ENCODE measurements around the gene GUCY1A1. TPM values are rescaled to one million over a fixed set of nuclear protein-coding genes. Genes with fewer than 3 reads are reported as not detected.

The GUCY1A1 gene
- total and polyA plus RNA-seq, 2 of the 4 experiments (the other 2 are of a cell fraction), result 0.19 to 0.54 TPM

GRCh38 chr4:155696726-155697125 lies 30.1 kb downstream of the GUCY1A1 start:
- H3K79me1 ChIP-seq (ENCODE audit: low read depth in 1 of 2, low read length in 2 of 2), result no peaks in the 10 kb centered on the region
- H3K27ac ChIP-seq (ENCODE audit: insufficient read depth, low read length), result no peak overlapping the region
- no peak overlapping the region for H2BK120ac ChIP-seq (ENCODE audit: low read depth, low read length)
- peaks cover 4% of the 10 kb centered on the region; the same call in 1 of the 2 replicates for H3K27me3 ChIP-seq (ENCODE audit: control insufficient read depth, insufficient read depth, low read length)
- H4K5ac ChIP-seq (ENCODE audit: low read depth, low read length), result no peak overlapping the region
- no peak overlapping the region for H2BK20ac ChIP-seq (ENCODE audit: low read depth, low read length)
- no peak overlapping the region for H2BK5ac ChIP-seq (ENCODE audit: low read depth, low read length, poor library complexity, severe bottlenecking)
- ATAC-seq (ENCODE audit: low read depth) (no peak), DNase-seq (no peak)
- no CpG with 5 or more reads among the region's 6 CpGs for WGBS, 2 experiments (ENCODE audit: extremely low coverage in 2 of 2, insufficient read length in 1 of 2)
- no peak overlapping the region for H2AFZ ChIP-seq (replicated peaks; ENCODE audit: low read length, poor library complexity)
- in situ Hi-C loops (cut with MboI; ENCODE audit: low sequenced_read_pairs), result no loop called here
- BruUV-seq (replicated peaks), result no TSS peak
- no peak overlapping the region for H3K18ac ChIP-seq (ENCODE audit: low read depth, low read length)
- H3K23ac ChIP-seq (ENCODE audit: low read depth, low read length), result no peak overlapping the region
- no peak overlapping the region for H2BK15ac ChIP-seq (ENCODE audit: low read depth, low read length)
- no peaks in the 10 kb centered on the region for H4K20me1 ChIP-seq (ENCODE audit: insufficient read depth, low read length)
- H3K36me3 ChIP-seq (ENCODE audit: control insufficient read depth, insufficient read depth, low read length), result no peaks in the 10 kb centered on the region
- no peak overlapping the region for H2AK9ac ChIP-seq (replicated peaks; ENCODE audit: low read depth, low read length, poor library complexity)
- peaks cover 9% of the 10 kb centered on the region for H3K9me3 ChIP-seq (ENCODE audit: control insufficient read depth, insufficient read depth, low read length)
- no peak overlapping the region for H4K91ac ChIP-seq (ENCODE audit: insufficient read depth, low read depth, low read length)
- H3K4me1 ChIP-seq (ENCODE audit: control insufficient read depth, insufficient read depth, low read length), result no peaks in the 10 kb centered on the region
- no peak overlapping the region for H4K8ac ChIP-seq (ENCODE audit: low read depth in 2 of 2, low read length in 2 of 2)
- H3K4ac ChIP-seq (ENCODE audit: low read depth, low read length), result no peak overlapping the region
- H2AK5ac ChIP-seq (ENCODE audit: low read depth, low read length), result no peak overlapping the region
- no peak overlapping the region for H3K4me2 ChIP-seq (ENCODE audit: low read depth, low read length)
- CTCF ChIA-PET, result no interaction called here
- no peak overlapping the region for H3K9ac ChIP-seq (ENCODE audit: low read depth, low read length)
- dilution Hi-C loops (cut with HindIII; ENCODE audit: low sequenced_read_pairs, unreplicated experiment), result no loop called here
- POLR2A ChIA-PET (ENCODE audit: unreplicated experiment), result no interaction called here
- H3K9me1 ChIP-seq (ENCODE audit: insufficient read depth, low read length), result no peaks in the 10 kb centered on the region
- H3K56ac ChIP-seq (ENCODE audit: extremely low read depth, insufficient read depth, low read length), result no peak overlapping the region
- H3K4me3 ChIP-seq (ENCODE audit: insufficient read depth, low read depth, low read length), result no peak overlapping the region
- TF ChIP-seq ELK1 (IDR thresholded peaks at IDR 0.05; ENCODE audit: borderline replicate concordance, low read depth, low read length) (no peak), RFX5 (IDR thresholded peaks at IDR 0.05; ENCODE audit: low read depth, low read length) (no peak), MAZ (IDR thresholded peaks at IDR 0.05; ENCODE audit: borderline replicate concordance, low read depth, low read length) (no peak), MAFK (IDR thresholded peaks at IDR 0.05; ENCODE audit: low read depth, low read length) (no peak), RCOR1 (IDR thresholded peaks at IDR 0.05; ENCODE audit: insufficient replicate concordance, low read length) (no peak), POLR2A (IDR thresholded peaks at IDR 0.05; ENCODE audit: low read depth, low read length) (no peak), MXI1 (IDR thresholded peaks at IDR 0.05; ENCODE audit: borderline replicate concordance, low read depth, low read length) (no peak), NFE2L2 (IDR thresholded peaks at IDR 0.05; ENCODE audit: low read depth, low read length) (no peak), SMC3 (IDR thresholded peaks at IDR 0.05; ENCODE audit: low read depth, low read length) (no peak), FOS (IDR thresholded peaks at IDR 0.05; ENCODE audit: low read depth, low read length) (no peak)
- TF ChIP-seq, protein P1, sequence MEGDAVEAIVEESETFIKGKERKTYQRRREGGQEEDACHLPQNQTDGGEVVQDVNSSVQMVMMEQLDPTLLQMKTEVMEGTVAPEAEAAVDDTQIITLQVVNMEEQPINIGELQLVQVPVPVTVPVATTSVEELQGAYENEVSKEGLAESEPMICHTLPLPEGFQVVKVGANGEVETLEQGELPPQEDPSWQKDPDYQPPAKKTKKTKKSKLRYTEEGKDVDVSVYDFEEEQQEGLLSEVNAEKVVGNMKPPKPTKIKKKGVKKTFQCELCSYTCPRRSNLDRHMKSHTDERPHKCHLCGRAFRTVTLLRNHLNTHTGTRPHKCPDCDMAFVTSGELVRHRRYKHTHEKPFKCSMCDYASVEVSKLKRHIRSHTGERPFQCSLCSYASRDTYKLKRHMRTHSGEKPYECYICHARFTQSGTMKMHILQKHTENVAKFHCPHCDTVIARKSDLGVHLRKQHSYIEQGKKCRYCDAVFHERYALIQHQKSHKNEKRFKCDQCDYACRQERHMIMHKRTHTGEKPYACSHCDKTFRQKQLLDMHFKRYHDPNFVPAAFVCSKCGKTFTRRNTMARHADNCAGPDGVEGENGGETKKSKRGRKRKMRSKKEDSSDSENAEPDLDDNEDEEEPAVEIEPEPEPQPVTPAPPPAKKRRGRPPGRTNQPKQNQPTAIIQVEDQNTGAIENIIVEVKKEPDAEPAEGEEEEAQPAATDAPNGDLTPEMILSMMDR (conservative IDR thresholded peaks at IDR 0.05; ENCODE audit: low read depth, low read length), result no peak
- no peak overlapping the region for H3K14ac ChIP-seq (replicated peaks; ENCODE audit: low read depth, low read length)
- intact Hi-C loops (cut with micrococcal nuclease), result loop anchor here (5.0 kb wide), 1 partner anchor 41 kb away; no protein-coding TSS in a partner anchor
